ENCODE results near the gene GRM6. TPM values are rescaled to one million over a fixed set of nuclear protein-coding genes. Genes with fewer than 3 reads are reported as not detected.
A peak's percentile ranks its signal among the peaks of the same experiment; 100 is the strongest.

The GRM6 gene
- total RNA-seq, 3 donors from 2014 or later, result not detected

DNA sequence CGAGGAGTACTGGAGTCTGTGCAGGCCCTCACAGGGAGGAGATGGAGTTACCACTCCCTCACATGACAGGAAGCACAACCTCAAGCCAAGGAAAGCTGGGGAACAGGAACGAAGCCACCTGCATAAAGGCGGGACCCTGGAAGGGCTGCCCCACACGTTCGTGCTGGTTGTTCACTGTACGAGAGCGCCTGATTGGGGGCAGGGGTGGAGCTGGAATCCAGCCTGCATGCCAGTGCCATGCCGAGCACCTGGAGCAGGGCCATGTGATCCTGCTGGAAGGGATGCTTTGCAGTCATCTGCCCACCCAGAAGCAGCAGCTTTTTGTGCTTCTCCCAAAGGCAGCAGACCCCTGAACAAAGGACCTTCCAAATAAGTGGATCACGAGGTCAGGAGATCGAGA lies 11.4 kb downstream of the GRM6 start:
- Histone ChIP-seq H3K9me3 (peaks cover 88 to 90% of the 10 kb centered on the region in 2 donors), H3K27ac (no peak overlapping the region), H3K27me3 (no peaks in the 10 kb centered on the region), H3K4me1 (no peaks in the 10 kb centered on the region), H3K36me3 (no peaks in the 10 kb centered on the region), H3K4me3 (no peak overlapping the region)
- intact Hi-C loops (cut with DNase I; ENCODE audit: low total_unique reads), result no loop called here
- TF ChIP-seq, protein P1, sequence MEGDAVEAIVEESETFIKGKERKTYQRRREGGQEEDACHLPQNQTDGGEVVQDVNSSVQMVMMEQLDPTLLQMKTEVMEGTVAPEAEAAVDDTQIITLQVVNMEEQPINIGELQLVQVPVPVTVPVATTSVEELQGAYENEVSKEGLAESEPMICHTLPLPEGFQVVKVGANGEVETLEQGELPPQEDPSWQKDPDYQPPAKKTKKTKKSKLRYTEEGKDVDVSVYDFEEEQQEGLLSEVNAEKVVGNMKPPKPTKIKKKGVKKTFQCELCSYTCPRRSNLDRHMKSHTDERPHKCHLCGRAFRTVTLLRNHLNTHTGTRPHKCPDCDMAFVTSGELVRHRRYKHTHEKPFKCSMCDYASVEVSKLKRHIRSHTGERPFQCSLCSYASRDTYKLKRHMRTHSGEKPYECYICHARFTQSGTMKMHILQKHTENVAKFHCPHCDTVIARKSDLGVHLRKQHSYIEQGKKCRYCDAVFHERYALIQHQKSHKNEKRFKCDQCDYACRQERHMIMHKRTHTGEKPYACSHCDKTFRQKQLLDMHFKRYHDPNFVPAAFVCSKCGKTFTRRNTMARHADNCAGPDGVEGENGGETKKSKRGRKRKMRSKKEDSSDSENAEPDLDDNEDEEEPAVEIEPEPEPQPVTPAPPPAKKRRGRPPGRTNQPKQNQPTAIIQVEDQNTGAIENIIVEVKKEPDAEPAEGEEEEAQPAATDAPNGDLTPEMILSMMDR (IDR thresholded peaks at IDR 0.05), result no peak
- TF ChIP-seq POLR2A (IDR thresholded peaks at IDR 0.05) (no peak), POLR2AphosphoS5 (IDR thresholded peaks at IDR 0.05) (no peak)
- DNase-seq (ENCODE audit: low spot score in 2 of 2), result no peak

DNA sequence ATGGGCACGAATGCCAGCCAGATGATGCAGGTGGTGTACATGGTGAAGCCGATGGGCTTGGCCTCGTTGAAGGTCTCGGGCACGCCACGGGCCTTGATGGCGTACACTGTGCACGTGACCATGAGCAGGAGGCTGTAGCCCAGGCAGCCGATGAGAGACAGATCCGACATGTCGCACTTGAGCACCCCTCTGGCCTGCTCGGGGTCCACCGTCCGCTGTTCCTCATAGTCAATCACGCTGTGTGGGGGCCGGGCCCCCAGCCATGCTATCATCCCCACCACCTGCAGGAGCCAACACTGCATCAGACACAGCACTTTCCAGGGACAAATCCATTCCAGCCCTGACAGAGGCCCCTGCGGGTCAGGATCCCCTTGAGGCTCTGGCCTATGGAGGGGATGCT lies 12.2 kb downstream of the GRM6 start:
- H3K36me3 ChIP-seq, result no peaks in the 10 kb centered on the region
- H3K4me1 ChIP-seq, result no peaks in the 10 kb centered on the region
- peaks cover 85 to 93% of the 10 kb centered on the region in 2 donors for H3K9me3 ChIP-seq
- intact Hi-C loops (cut with DNase I; ENCODE audit: low total_unique reads), result no loop called here
- no peak overlapping the region for H3K4me3 ChIP-seq
- no peak for DNase-seq (ENCODE audit: low spot score in 2 of 2)
- H3K27ac ChIP-seq, result no peak overlapping the region
- TF ChIP-seq POLR2AphosphoS5 (IDR thresholded peaks at IDR 0.05) (no peak), POLR2A (IDR thresholded peaks at IDR 0.05) (no peak)
- TF ChIP-seq, protein P1 (IDR thresholded peaks at IDR 0.05), result no peak
- no peaks in the 10 kb centered on the region for H3K27me3 ChIP-seq

DNA sequence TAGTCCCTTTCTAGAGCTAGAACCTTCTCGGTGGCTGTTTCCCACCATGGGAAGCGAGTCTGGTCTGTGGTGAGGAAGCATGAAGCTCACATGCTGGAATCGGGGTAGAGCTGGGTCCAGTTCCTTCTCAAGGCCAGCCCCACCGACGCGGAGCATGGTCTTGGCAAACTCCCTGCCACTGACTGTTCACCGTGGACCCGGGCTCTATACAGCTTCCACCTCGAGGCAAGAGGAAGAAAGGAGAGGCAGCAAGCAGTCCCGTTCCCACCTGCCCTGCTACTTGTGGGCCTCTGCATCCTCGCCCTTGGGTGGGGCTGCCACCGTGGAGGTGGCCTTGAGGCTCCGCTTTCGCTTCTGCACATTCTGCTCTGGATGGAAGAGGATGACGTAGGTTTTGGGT lies 13.7 kb downstream of the GRM6 start:
- no peaks in the 10 kb centered on the region for H3K4me1 ChIP-seq
- H3K27me3 ChIP-seq, result no peaks in the 10 kb centered on the region
- H3K36me3 ChIP-seq, result no peaks in the 10 kb centered on the region
- TF ChIP-seq, protein P1 (IDR thresholded peaks at IDR 0.05), result no peak
- TF ChIP-seq POLR2A (IDR thresholded peaks at IDR 0.05) (no peak), POLR2AphosphoS5 (IDR thresholded peaks at IDR 0.05) (no peak)
- no peak overlapping the region for H3K4me3 ChIP-seq
- no peak overlapping the region for H3K27ac ChIP-seq
- intact Hi-C loops (cut with DNase I; ENCODE audit: low total_unique reads), result no loop called here
- H3K9me3 ChIP-seq, result peaks cover 88 to 96% of the 10 kb centered on the region in 2 donors
- no peak for DNase-seq (ENCODE audit: low spot score in 2 of 2)

DNA sequence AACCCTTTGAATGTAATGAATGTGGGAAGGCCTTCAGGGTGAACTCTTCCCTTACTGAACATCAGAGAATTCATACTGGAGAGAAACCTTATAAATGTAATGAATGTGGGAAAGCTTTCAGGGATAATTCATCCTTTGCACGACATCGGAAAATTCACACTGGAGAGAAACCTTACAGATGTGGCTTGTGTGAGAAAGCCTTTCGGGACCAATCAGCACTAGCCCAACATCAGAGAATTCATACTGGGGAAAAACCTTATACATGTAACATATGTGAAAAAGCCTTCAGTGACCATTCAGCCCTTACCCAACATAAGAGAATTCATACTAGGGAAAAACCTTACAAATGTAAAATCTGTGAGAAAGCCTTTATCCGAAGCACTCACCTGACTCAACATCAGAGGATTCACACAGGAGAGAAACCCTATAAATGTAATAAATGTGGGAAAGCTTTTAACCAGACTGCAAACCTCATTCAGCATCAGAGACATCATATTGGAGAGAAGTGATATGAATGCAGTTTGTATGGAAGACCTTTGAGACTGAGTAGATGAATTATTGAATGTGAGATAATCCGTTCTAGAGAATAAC lies 29.6 kb downstream of the GRM6 start:
- H3K4me3 ChIP-seq, result no peak overlapping the region
- peaks cover 88 to 94% of the 10 kb centered on the region in 2 donors for H3K9me3 ChIP-seq
- H3K27me3 ChIP-seq, result no peaks in the 10 kb centered on the region
- H3K36me3 ChIP-seq, result no peaks in the 10 kb centered on the region
- H3K27ac ChIP-seq, result no peak overlapping the region
- H3K4me1 ChIP-seq, result no peaks in the 10 kb centered on the region
- no peak for DNase-seq (ENCODE audit: low spot score in 2 of 2)
- TF ChIP-seq, protein P1 (IDR thresholded peaks at IDR 0.05), result no peak
- TF ChIP-seq POLR2AphosphoS5 (IDR thresholded peaks at IDR 0.05), result no peak
- intact Hi-C loops (cut with DNase I; ENCODE audit: low total_unique reads), result no loop called here

DNA sequence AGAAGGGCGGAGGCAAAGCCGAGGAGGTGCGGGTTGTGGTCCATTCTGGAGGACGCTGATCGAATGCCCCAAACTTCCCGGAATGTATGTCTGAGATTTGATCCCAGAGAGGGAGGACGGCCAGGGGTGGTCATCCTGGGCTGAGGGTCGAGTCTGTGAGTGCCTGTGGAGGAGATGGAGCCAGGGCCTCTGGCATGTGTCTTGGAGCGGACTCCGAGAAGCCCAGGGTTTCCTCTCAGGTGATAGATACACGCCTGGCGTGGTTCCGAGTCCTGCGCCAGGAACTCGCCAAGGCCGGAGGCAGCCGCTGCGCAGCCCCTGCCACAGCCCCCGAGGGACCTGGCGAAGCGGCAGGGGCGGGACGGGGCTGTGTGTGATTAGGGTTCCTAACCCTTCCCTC lies 53.8 kb downstream of the GRM6 start:
- DNase-seq (ENCODE audit: low spot score in 2 of 2), result no peak
- Histone ChIP-seq H3K4me3 (peak overlapping the region; percentile 58 to 83 (median 69)), H3K9me3 (peaks cover 40 to 69% of the 10 kb centered on the region in 2 donors), H3K36me3 (peaks cover under 1% of the 10 kb centered on the region), H3K27ac (peak overlapping the region; percentile 71 to 89), H3K4me1 (no peaks in the 10 kb centered on the region), H3K27me3 (no peaks in the 10 kb centered on the region)
- intact Hi-C loops (cut with DNase I; ENCODE audit: low total_unique reads), result no loop called here
- TF ChIP-seq, protein P1 (IDR thresholded peaks at IDR 0.05), result no peak
- no peak for TF ChIP-seq POLR2A (IDR thresholded peaks at IDR 0.05)
- TF ChIP-seq POLR2AphosphoS5 (IDR thresholded peaks at IDR 0.05), result no peak
